GM12872 (cell line): ENCODE results near the gene SPDEF.

Source experiments
- CTCF ChIP-seq: IDR thresholded peaks from 3 replicates; pipeline ENCODE4 v1.5.1; 2011; ENCODE audit warnings: low read depth, mild to moderate bottlenecking, low read length, moderate library complexity; ENCODE audit not compliant: insufficient read depth

SPDEF gene

GRCh38 chr6:34568341-34569201 is 12.4 kb upstream of the SPDEF start:
- no peak for TF ChIP-seq CTCF

GRCh38 chr6:34566830-34567546 is 10.9 kb upstream of the SPDEF start:
- TF ChIP-seq CTCF, result no peak

GRCh38 chr6:34565722-34566137 is 9.6 kb upstream of the SPDEF start:
- no peak for TF ChIP-seq CTCF

GRCh38 chr6:34564181-34564580 is 8.1 kb upstream of the SPDEF start:
- no peak for TF ChIP-seq CTCF

- TF ChIP-seq CTCF, result no peak
These were observed 7.4 kb upstream of the SPDEF start for GRCh38 chr6:34563513-34563870.

- TF ChIP-seq CTCF, result no peak
These were observed 6.9 kb upstream of the SPDEF start for GRCh38 chr6:34562861-34563512.

- no peak for TF ChIP-seq CTCF
These were observed 6.2 kb upstream of the SPDEF start for GRCh38 chr6:34562350-34562749.
